ENCODE data around the gene GGT7. TPM values are rescaled to one million over a fixed set of nuclear protein-coding genes. Genes with fewer than 3 reads are reported as not detected.

The GGT7 gene
- total and polyA plus RNA-seq, 4 donors: 3.7 to 8.1 (median 6.0) TPM

GRCh38 chr20:34863421-34863965 lies 9.2 kb downstream of the GGT7 start:
- DNase-seq (ENCODE audit: low spot score): no peak

More at GRCh38 chr20:34863421-34863965, 9.2 kb downstream of the GGT7 start:
- peaks cover 2 to 5% (median 3%) of the 10 kb centered on the region in 4 donors for H3K36me3 ChIP-seq (ENCODE audit: control insufficient read depth in 4 of 4, insufficient read depth in 3 of 4, low read depth in 1 of 4, low read length in 3 of 4)
- no peak overlapping the region for H3K9ac ChIP-seq (ENCODE audit: low read depth in 1 of 2, low read length in 2 of 2)
- no peak overlapping the region for H3K4me3 ChIP-seq (ENCODE audit: low read depth in 1 of 3, low read length in 3 of 3)
- no peak for TF ChIP-seq NR2F2 (IDR thresholded peaks at IDR 0.05)
- TF ChIP-seq HNF4A (conservative IDR thresholded peaks at IDR 0.05): no peak
- TF ChIP-seq RXRA (IDR thresholded peaks at IDR 0.05): no peak
- no peak for TF ChIP-seq HNF4G (IDR thresholded peaks at IDR 0.05)
- TF ChIP-seq TAF1 (conservative IDR thresholded peaks at IDR 0.05): no peak
- no peak for TF ChIP-seq EGR1 (IDR thresholded peaks at IDR 0.05; ENCODE audit: low read depth in 2 of 2)
- TF ChIP-seq MAX (IDR thresholded peaks at IDR 0.05): no peak
- no peak for TF ChIP-seq YY1 (IDR thresholded peaks at IDR 0.05)
- TF ChIP-seq REST (IDR thresholded peaks at IDR 0.05): no peak
- no peak for TF ChIP-seq CTCF (IDR thresholded peaks at IDR 0.05; ENCODE audit: low read depth, low read length, missing input control)
- TF ChIP-seq ZBTB33 (IDR thresholded peaks at IDR 0.05): no peak
- TF ChIP-seq RAD21 (IDR thresholded peaks at IDR 0.05): no peak
- no peak for TF ChIP-seq ATF3 (IDR thresholded peaks at IDR 0.05)
- TF ChIP-seq JUND (IDR thresholded peaks at IDR 0.05): no peak
- TF ChIP-seq SP1 (IDR thresholded peaks at IDR 0.05): no peak
- TF ChIP-seq FOXA2 (IDR thresholded peaks at IDR 0.05): no peak
- no peak for TF ChIP-seq FOXA1 (IDR thresholded peaks at IDR 0.05)
- TF ChIP-seq GABPA (IDR thresholded peaks at IDR 0.05 in 1 of 2, conservative IDR thresholded peaks at IDR 0.05 in 1 of 2): no peak
- H3K9me3 ChIP-seq (ENCODE audit: control insufficient read depth in 4 of 4, low read length in 3 of 4): no peaks in the 10 kb centered on the region
- WGBS: 89% methylated on average over 32 of the region's 32 CpGs
- no peaks in the 10 kb centered on the region for H3K4me1 ChIP-seq (ENCODE audit: control insufficient read depth in 4 of 4, insufficient read depth in 4 of 4, low read length in 3 of 4)
- no peaks in the 10 kb centered on the region for H3K27me3 ChIP-seq (ENCODE audit: control insufficient read depth in 4 of 4, insufficient read depth in 4 of 4, low read length in 3 of 4)
- H3K27ac ChIP-seq (ENCODE audit: low read depth in 1 of 2, low read length in 2 of 2): no peak overlapping the region

Data from liver (tissue), 9 donors.